Activated T-helper 17 cell treated with anti-CD3 and anti-CD28 coated beads, Interleukin-2, amount 50 U/mL, for 72 hours (primary cell): ENCODE measurements around the gene SYDE1. TPM values are rescaled to one million over a fixed set of nuclear protein-coding genes. Genes with fewer than 3 reads are reported as not detected.
"Not testable (repeated sequence)": the region's sequence is repeated elsewhere in the genome, so short reads cannot be mapped to it uniquely, and the experiment has no call there.

Experiments used
- ATAC-seq: fragments of 150-1000 bp; cut with Tn5 transposase; replicated peaks from 2 replicates; pipeline ENCODE4 v1.10.0; 2021; ENCODE audit warnings: mild to moderate bottlenecking, moderate library complexity
- H3K27ac Mint-ChIP-seq: one replicate; pipeline ENCODE4 v1.8.0; 2022; ENCODE audit warnings: mixed read lengths
- H3K27me3 Mint-ChIP-seq: one replicate; pipeline ENCODE4 v1.8.0; 2022; ENCODE audit warnings: mixed read lengths
- H3K36me3 Mint-ChIP-seq: one replicate; pipeline ENCODE4 v1.8.0; 2022; ENCODE audit warnings: low read depth, mild to moderate bottlenecking, mixed read lengths
- H3K4me1 Mint-ChIP-seq: one replicate; pipeline ENCODE4 v1.8.0; 2022; ENCODE audit warnings: mixed read lengths
- H3K4me3 Mint-ChIP-seq: one replicate; pipeline ENCODE4 v1.8.0; 2022; ENCODE audit warnings: mild to moderate bottlenecking, mixed read lengths
- H3K9me3 Mint-ChIP-seq: one replicate; pipeline ENCODE4 v1.8.0; 2022; ENCODE audit warnings: mixed read lengths
- total RNA-seq, 2 donors: library from RNA; stranded (reverse); gene quantifications; one replicate each; pipeline ENCODE4 v1.2.3, GENCODE V29; 2022

SYDE1 gene
- 1 to 10 TPM in 1 of 2 donors, under 1 TPM in 1; 0.26 to 2.6 TPM for total RNA-seq

- peak within 1 kb of the TSS; percentile 62 for H3K4me3 Mint-ChIP-seq
- H3K27ac Mint-ChIP-seq: peak within 1 kb of the TSS; percentile 8
- no peaks in the 10 kb centered on the region for H3K36me3 Mint-ChIP-seq
- peaks cover 8% of the 10 kb centered on the region for H3K9me3 Mint-ChIP-seq
- H3K4me1 Mint-ChIP-seq: peaks cover 5% of the 10 kb centered on the region
- peaks cover 14% of the 10 kb centered on the region for H3K27me3 Mint-ChIP-seq
- ATAC-seq: peak; percentile 74
These were observed at the start of gene SYDE1 for GRCh38 chr19:15107061-15108010. TSS of gene SYDE1 (plus strand) at chr19:15107401. CDS start at chr19:15107434, 33 bp downstream.

- no peak overlapping the region for H3K4me3 Mint-ChIP-seq
- ATAC-seq: no peak
- H3K4me1 Mint-ChIP-seq: no peaks in the 10 kb centered on the region
- no peak overlapping the region for H3K27ac Mint-ChIP-seq
- no peaks in the 10 kb centered on the region for H3K36me3 Mint-ChIP-seq
- H3K27me3 Mint-ChIP-seq: peaks cover 35% of the 10 kb centered on the region
- H3K9me3 Mint-ChIP-seq: peaks cover 6% of the 10 kb centered on the region
These were observed 45.2 kb upstream of the SYDE1 start for GRCh38 chr19:15062036-15062435.

- H3K4me3 Mint-ChIP-seq, H3K4me1 Mint-ChIP-seq: not testable (repeated sequence)
These were observed 36.8 kb upstream of the SYDE1 start for GRCh38 chr19:15070386-15070785.

GRCh38 chr19:15072930-15073647, 34.1 kb upstream of the SYDE1 start:
- H3K27ac Mint-ChIP-seq: no peak overlapping the region
- no peaks in the 10 kb centered on the region for H3K9me3 Mint-ChIP-seq
- no peak for ATAC-seq
- H3K4me3 Mint-ChIP-seq: no peak overlapping the region
- H3K4me1 Mint-ChIP-seq: no peaks in the 10 kb centered on the region
- H3K36me3 Mint-ChIP-seq: no peaks in the 10 kb centered on the region
- peaks cover 8% of the 10 kb centered on the region for H3K27me3 Mint-ChIP-seq

More at GRCh38 chr19:15070386-15070785, 36.8 kb upstream of the SYDE1 start:
- not testable (repeated sequence) for H3K9me3 Mint-ChIP-seq, ATAC-seq, H3K36me3 Mint-ChIP-seq, H3K27ac Mint-ChIP-seq
- peaks cover 16% of the 10 kb centered on the region for H3K27me3 Mint-ChIP-seq

- no peaks in the 10 kb centered on the region for H3K36me3 Mint-ChIP-seq
- H3K4me1 Mint-ChIP-seq: no peaks in the 10 kb centered on the region
- H3K9me3 Mint-ChIP-seq: no peaks in the 10 kb centered on the region
- no peak overlapping the region for H3K4me3 Mint-ChIP-seq
- ATAC-seq: no peak
- H3K27ac Mint-ChIP-seq: no peak overlapping the region
- peaks cover 8% of the 10 kb centered on the region for H3K27me3 Mint-ChIP-seq
These were observed 32.8 kb upstream of the SYDE1 start for GRCh38 chr19:15074371-15074770.

- Mint-ChIP-seq H3K4me3 (no peak overlapping the region), H3K36me3 (no peaks in the 10 kb centered on the region), H3K9me3 (no peaks in the 10 kb centered on the region), H3K27ac (no peak overlapping the region), H3K27me3 (peaks cover 3% of the 10 kb centered on the region), H3K4me1 (no peaks in the 10 kb centered on the region)
- no peak for ATAC-seq
These were observed 31.4 kb upstream of the SYDE1 start for GRCh38 chr19:15075806-15076205.

- not testable (repeated sequence) for ATAC-seq, H3K4me1 Mint-ChIP-seq, H3K4me3 Mint-ChIP-seq, H3K27ac Mint-ChIP-seq, H3K36me3 Mint-ChIP-seq, H3K9me3 Mint-ChIP-seq
- peaks cover 12% of the 10 kb centered on the region for H3K27me3 Mint-ChIP-seq
These were observed 27.2 kb upstream of the SYDE1 start for GRCh38 chr19:15080002-15080401.

GRCh38 chr19:15081911-15082310, 25.3 kb upstream of the SYDE1 start, which contains the start of gene OR1I1:
TSS of gene OR1I1 (plus strand) at chr19:15082211. CDS start at chr19:15087066, 4,855 bp downstream.
- peaks cover 15% of the 10 kb centered on the region for H3K27me3 Mint-ChIP-seq
- no peak within 1 kb of the TSS for H3K4me3 Mint-ChIP-seq
- H3K4me1 Mint-ChIP-seq: no peaks in the 10 kb centered on the region
- no peak for ATAC-seq
- no peaks in the 10 kb centered on the region for H3K36me3 Mint-ChIP-seq
- no peaks in the 10 kb centered on the region for H3K9me3 Mint-ChIP-seq
- no peak within 1 kb of the TSS for H3K27ac Mint-ChIP-seq

GRCh38 chr19:15087182-15087581, 20.0 kb upstream of the SYDE1 start:
- Mint-ChIP-seq H3K9me3 (no peaks in the 10 kb centered on the region), H3K36me3 (no peaks in the 10 kb centered on the region), H3K27ac (no peak overlapping the region), H3K27me3 (peaks cover 21% of the 10 kb centered on the region), H3K4me1 (no peaks in the 10 kb centered on the region), H3K4me3 (no peak overlapping the region)
- no peak for ATAC-seq

- Mint-ChIP-seq H3K27ac (peak overlapping the region; percentile 56), H3K36me3 (no peaks in the 10 kb centered on the region), H3K4me1 (no peaks in the 10 kb centered on the region), H3K4me3 (no peak overlapping the region), H3K9me3 (no peaks in the 10 kb centered on the region), H3K27me3 (peaks cover 9% of the 10 kb centered on the region)
- peak; percentile 77 for ATAC-seq
These were observed 15.1 kb upstream of the SYDE1 start for GRCh38 chr19:15091918-15092753.

GRCh38 chr19:15093001-15093400, 14.2 kb upstream of the SYDE1 start:
- Mint-ChIP-seq H3K9me3 (no peaks in the 10 kb centered on the region), H3K27me3 (peaks cover under 1% of the 10 kb centered on the region), H3K4me1 (no peaks in the 10 kb centered on the region), H3K36me3 (no peaks in the 10 kb centered on the region), H3K27ac (no peak overlapping the region), H3K4me3 (no peak overlapping the region)
- no peak for ATAC-seq

GRCh38 chr19:15096223-15096622, 11.0 kb upstream of the SYDE1 start:
- H3K27me3 Mint-ChIP-seq: peaks cover 5% of the 10 kb centered on the region
- H3K27ac Mint-ChIP-seq: no peak overlapping the region
- ATAC-seq: no peak
- H3K4me3 Mint-ChIP-seq: no peak overlapping the region
- no peaks in the 10 kb centered on the region for H3K9me3 Mint-ChIP-seq
- no peaks in the 10 kb centered on the region for H3K36me3 Mint-ChIP-seq
- no peaks in the 10 kb centered on the region for H3K4me1 Mint-ChIP-seq

- not testable (repeated sequence) for H3K27me3 Mint-ChIP-seq, H3K4me1 Mint-ChIP-seq, H3K4me3 Mint-ChIP-seq, H3K9me3 Mint-ChIP-seq, H3K27ac Mint-ChIP-seq, H3K36me3 Mint-ChIP-seq, ATAC-seq
These were observed 9.2 kb upstream of the SYDE1 start for GRCh38 chr19:15097980-15098379.

- peaks cover 2% of the 10 kb centered on the region for H3K9me3 Mint-ChIP-seq
These were observed 8.7 kb upstream of the SYDE1 start for GRCh38 chr19:15098460-15098859.

More at GRCh38 chr19:15098460-15098859, 8.7 kb upstream of the SYDE1 start:
- no peaks in the 10 kb centered on the region for H3K4me1 Mint-ChIP-seq
- H3K27ac Mint-ChIP-seq: no peak overlapping the region
- no peaks in the 10 kb centered on the region for H3K36me3 Mint-ChIP-seq
- H3K27me3 Mint-ChIP-seq: peaks cover 5% of the 10 kb centered on the region
- ATAC-seq: no peak
- no peak overlapping the region for H3K4me3 Mint-ChIP-seq
